Mesenchymal stem cell (in vitro differentiated cells and primary cell): Measurements from ENCODE around the gene ROR2.

ENCODE experiments used
- DNase-seq: peaks from one replicate; pipeline ENCODE4 v3.0.0-alpha.2; 2013
- H2AFZ ChIP-seq: one replicate; pipeline ENCODE4 v1.6.1; 2013; ENCODE audit warnings: low read depth, mild to moderate bottlenecking, control low read depth, inconsistent platforms, low read length, moderate library complexity
- H2AK5ac ChIP-seq: 2 replicates; pipeline ENCODE4 v1.6.1; 2013; ENCODE audit warnings: low read length, moderate library complexity, mild to moderate bottlenecking, inconsistent platforms; ENCODE audit not compliant: severe bottlenecking
- H2BK120ac ChIP-seq: one replicate; pipeline ENCODE4 v1.6.1; 2013; ENCODE audit warnings: low read depth, mild to moderate bottlenecking, inconsistent platforms, low read length, moderate library complexity
- H2BK12ac ChIP-seq, 2 experiments: one replicate each; pipeline ENCODE4 v1.6.1; 2013; ENCODE audit warnings: inconsistent platforms in 2 of 2, low read length in 2 of 2, mild to moderate bottlenecking in 2 of 2, moderate library complexity in 2 of 2, control low read depth in 1 of 2
- H2BK15ac ChIP-seq: one replicate; pipeline ENCODE4 v1.6.1; 2013; ENCODE audit warnings: mild to moderate bottlenecking, low read depth, inconsistent platforms; ENCODE audit not compliant: poor library complexity, severe bottlenecking
- H2BK5ac ChIP-seq: 2 replicates; pipeline ENCODE4 v1.6.1; 2013; ENCODE audit warnings: low read depth, mild to moderate bottlenecking, low read length, control low read depth, inconsistent platforms; ENCODE audit not compliant: poor library complexity, severe bottlenecking
- H3K14ac ChIP-seq, 2 experiments: one replicate each; pipeline ENCODE4 v1.6.1; 2013; ENCODE audit warnings: inconsistent platforms in 2 of 2, low read length in 2 of 2, control low read depth in 1 of 2, mild to moderate bottlenecking in 1 of 2, moderate library complexity in 1 of 2
- H3K18ac ChIP-seq, 2 experiments: one replicate each; pipeline ENCODE4 v1.6.1; 2013; ENCODE audit warnings: inconsistent platforms in 2 of 2, low read length in 2 of 2, control low read depth in 1 of 2, low read depth in 1 of 2, mild to moderate bottlenecking in 1 of 2
- H3K23ac ChIP-seq, 2 experiments: one replicate each; pipeline ENCODE4 v1.6.1; 2013; ENCODE audit warnings: inconsistent platforms in 2 of 2, low read length in 2 of 2, mild to moderate bottlenecking in 2 of 2, moderate library complexity in 2 of 2, control low read depth in 1 of 2
- H3K27ac ChIP-seq: 2 replicates; pipeline ENCODE4 v1.5.1; 2013; ENCODE audit warnings: mild to moderate bottlenecking, moderate library complexity, low read length, control low read depth, inconsistent platforms; ENCODE audit not compliant: poor library complexity, severe bottlenecking
- H3K27me3 ChIP-seq, 2 experiments: 2 replicates each; pipeline versions ENCODE4 v1.6.1 to v1.7.0; 2013; ENCODE audit warnings: low read length in 2 of 2, mild to moderate bottlenecking in 2 of 2, moderate library complexity in 2 of 2, control low read depth in 1 of 2, inconsistent platforms in 1 of 2; ENCODE audit not compliant: control insufficient read depth in 1 of 2, insufficient read depth in 1 of 2
- H3K36me3 ChIP-seq, 2 experiments: 2 replicates each; pipeline versions ENCODE4 v1.6.1 to v1.7.0; 2013; ENCODE audit warnings: low read length in 2 of 2, control low read depth in 1 of 2, inconsistent platforms in 1 of 2, low read depth in 1 of 2, mild to moderate bottlenecking in 1 of 2; ENCODE audit not compliant: insufficient read depth in 2 of 2, control insufficient read depth in 1 of 2
- H3K4ac ChIP-seq, 2 experiments: one replicate each; pipeline ENCODE4 v1.6.1; 2013; ENCODE audit warnings: inconsistent platforms in 2 of 2, low read length in 2 of 2, mild to moderate bottlenecking in 2 of 2, moderate library complexity in 2 of 2, control low read depth in 1 of 2, low read depth in 1 of 2
- H3K4me1 ChIP-seq: 2 replicates; pipeline ENCODE4 v1.6.1; 2013; ENCODE audit warnings: low read depth, low read length, control low read depth; ENCODE audit not compliant: control insufficient read depth, insufficient read depth
- H3K4me2 ChIP-seq: 2 replicates; pipeline ENCODE4 v1.6.1; 2013; ENCODE audit warnings: low read length, mild to moderate bottlenecking, inconsistent platforms; ENCODE audit not compliant: poor library complexity, severe bottlenecking
- H3K4me3 ChIP-seq, 2 experiments: 2 replicates each; pipeline versions ENCODE4 v1.5.1 to v1.7.0; 2013; ENCODE audit warnings: low read length in 2 of 2, mild to moderate bottlenecking in 2 of 2, control low read depth in 1 of 2, low read depth in 1 of 2; ENCODE audit not compliant: insufficient read depth in 1 of 2
- H3K79me1 ChIP-seq: replicated peaks from 2 replicates; pipeline ENCODE4 v1.6.1; 2013; ENCODE audit warnings: mild to moderate bottlenecking, control low read depth, low read length, inconsistent platforms; ENCODE audit not compliant: poor library complexity, severe bottlenecking
- H3K9ac ChIP-seq: 2 replicates; pipeline ENCODE4 v1.7.0; 2013; ENCODE audit warnings: mild to moderate bottlenecking, low read length, moderate library complexity
- H3K9me3 ChIP-seq: 2 replicates; pipeline ENCODE4 v1.7.0; 2013; ENCODE audit warnings: mild to moderate bottlenecking, low read length; ENCODE audit not compliant: control insufficient read depth
- H4K8ac ChIP-seq: one replicate; pipeline ENCODE4 v1.6.1; 2013; ENCODE audit warnings: inconsistent platforms, mild to moderate bottlenecking, low read length, moderate library complexity
- H4K91ac ChIP-seq: one replicate; pipeline ENCODE4 v1.6.1; 2013; ENCODE audit warnings: mild to moderate bottlenecking, low read length, inconsistent platforms
- WGBS: methylation state at CpG from one replicate; pipeline ENCODE4 v1.1.7; 2013; ENCODE audit warnings: mixed read lengths; 5-methylcytosine and 5-hydroxymethylcytosine counted together

ROR2 gene

GRCh38 chr9:91842358-91843049 lies 107.5 kb downstream of the ROR2 start:
- no peak overlapping the region for H3K9ac ChIP-seq

DNA sequence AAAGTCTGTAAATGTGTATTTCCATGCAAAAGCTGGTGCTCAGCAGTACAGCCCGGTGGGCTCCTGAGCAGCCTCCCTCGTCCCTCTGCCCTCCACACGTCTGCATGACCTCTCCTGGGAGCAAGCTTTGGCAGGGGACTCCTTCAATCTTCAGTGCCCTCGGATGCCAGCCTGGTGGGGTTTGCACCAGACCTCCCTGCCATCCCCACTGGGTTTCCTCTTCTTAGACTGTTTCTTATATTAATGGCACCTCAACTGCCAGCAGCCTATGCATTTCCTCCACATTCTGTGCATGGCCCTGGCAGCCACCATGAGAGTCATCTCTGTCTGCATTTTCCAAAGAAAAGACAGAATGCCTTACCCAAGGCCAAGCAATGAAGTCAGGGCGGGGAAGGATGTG lies 108.4 kb downstream of the ROR2 start:
- Histone ChIP-seq H3K18ac (no peak overlapping the region), H3K36me3 (peaks cover 0 to 4% of the 10 kb centered on the region in 2 experiments), H3K4me3 (no peak overlapping the region), H3K4ac (no peak overlapping the region), H2BK12ac (no peak overlapping the region), H3K27ac (no peak overlapping the region), H3K4me2 (no peak overlapping the region), H2BK15ac (no peak overlapping the region), H2AFZ (no peak overlapping the region), H2AK5ac (no peak overlapping the region), H4K91ac (no peak overlapping the region), H3K79me1 (peaks cover 52% of the 10 kb centered on the region), H4K8ac (no peak overlapping the region), H3K27me3 (no peaks in the 10 kb centered on the region), H3K9ac (no peak overlapping the region), H2BK120ac (no peak overlapping the region), H2BK5ac (no peak overlapping the region), H3K23ac (no peak overlapping the region), H3K14ac (no peak overlapping the region), H3K4me1 (peaks cover 23% of the 10 kb centered on the region), H3K9me3 (no peaks in the 10 kb centered on the region)
- no peak for DNase-seq
- WGBS, result 91% methylated on average over 5 of the region's 5 CpGs

More at GRCh38 chr9:91842358-91843049, 107.5 kb downstream of the ROR2 start:
- H2BK12ac ChIP-seq, result no peak overlapping the region
- H3K27me3 ChIP-seq, result no peaks in the 10 kb centered on the region
- H4K91ac ChIP-seq, result no peak overlapping the region
- H3K9me3 ChIP-seq, result no peaks in the 10 kb centered on the region
- no peak overlapping the region for H2BK5ac ChIP-seq
- H2BK120ac ChIP-seq, result no peak overlapping the region
- no peak overlapping the region for H3K4me3 ChIP-seq
- H4K8ac ChIP-seq, result no peak overlapping the region
- H3K4me1 ChIP-seq, result peaks cover 26% of the 10 kb centered on the region
- no peak overlapping the region for H2AFZ ChIP-seq
- H3K14ac ChIP-seq, result no peak overlapping the region
- 81% methylated on average over 8 of the region's 9 CpGs for whole genome bisulfite sequencing
- peaks cover 56% of the 10 kb centered on the region for H3K79me1 ChIP-seq
- DNase-seq, result no peak
- H2AK5ac ChIP-seq, result no peak overlapping the region
- no peak overlapping the region for H3K27ac ChIP-seq
- no peak overlapping the region for H3K18ac ChIP-seq
- no peak overlapping the region for H3K4ac ChIP-seq
- H3K4me2 ChIP-seq, result no peak overlapping the region
- no peak overlapping the region for H2BK15ac ChIP-seq
- peak overlapping the region in 1 of 2 experiments; percentile 16 for H3K23ac ChIP-seq
- H3K36me3 ChIP-seq, result peaks cover 0 to 4% of the 10 kb centered on the region in 2 experiments

DNA sequence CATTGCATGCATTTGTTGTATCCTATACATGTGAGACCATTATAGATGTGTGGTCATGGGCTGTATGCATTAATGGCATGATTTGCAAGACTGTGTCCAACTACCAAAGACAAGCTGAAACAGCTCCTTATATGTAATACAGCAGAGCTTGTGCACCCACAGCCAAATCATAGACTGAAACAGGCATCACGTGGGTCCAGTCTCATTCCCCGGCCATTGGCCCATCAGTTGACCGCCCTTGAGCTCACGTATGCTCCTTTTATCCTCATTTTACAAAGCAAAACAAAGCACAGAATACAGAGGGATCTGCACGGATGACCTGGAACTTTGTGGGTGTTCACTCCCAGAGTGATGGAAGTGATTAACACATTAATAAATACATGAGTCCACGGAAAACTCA lies 109.1 kb downstream of the ROR2 start:
- Histone ChIP-seq H4K8ac (no peak overlapping the region), H3K4me3 (no peak overlapping the region), H2BK5ac (no peak overlapping the region), H3K4me2 (no peak overlapping the region), H3K18ac (no peak overlapping the region), H3K14ac (no peak overlapping the region), H4K91ac (no peak overlapping the region), H2AK5ac (no peak overlapping the region), H3K4ac (no peak overlapping the region), H3K23ac (no peak overlapping the region), H2BK15ac (no peak overlapping the region), H3K79me1 (peaks cover 47% of the 10 kb centered on the region), H3K4me1 (peaks cover 25% of the 10 kb centered on the region), H2AFZ (no peak overlapping the region), H2BK120ac (no peak overlapping the region), H3K27ac (no peak overlapping the region), H2BK12ac (peak overlapping the region in 1 of 2 experiments; percentile 24), H3K36me3 (peaks cover 0 to 4% of the 10 kb centered on the region in 2 experiments), H3K9ac (no peak overlapping the region), H3K27me3 (no peaks in the 10 kb centered on the region), H3K9me3 (no peaks in the 10 kb centered on the region)
- no peak for DNase-seq
- WGBS, result 93% methylated on average over 6 of the region's 6 CpGs

- Histone ChIP-seq H3K27me3 (no peaks in the 10 kb centered on the region), H3K4me3 (no peak overlapping the region), H2BK15ac (no peak overlapping the region), H3K79me1 (peaks cover 49% of the 10 kb centered on the region), H2BK12ac (peak overlapping the region in 1 of 2 experiments; percentile 24), H2BK120ac (no peak overlapping the region), H3K23ac (no peak overlapping the region), H2BK5ac (no peak overlapping the region), H4K8ac (no peak overlapping the region), H3K36me3 (peaks cover 0 to 4% of the 10 kb centered on the region in 2 experiments), H3K9me3 (no peaks in the 10 kb centered on the region), H4K91ac (no peak overlapping the region), H3K4ac (no peak overlapping the region), H3K27ac (no peak overlapping the region), H3K4me2 (no peak overlapping the region), H3K18ac (no peak overlapping the region), H2AFZ (no peak overlapping the region), H3K14ac (no peak overlapping the region), H3K9ac (no peak overlapping the region), H2AK5ac (no peak overlapping the region), H3K4me1 (peaks cover 25% of the 10 kb centered on the region)
- no peak for DNase-seq
- 91% methylated on average over 8 of the region's 8 CpGs for WGBS
Measured at GRCh38 chr9:91840469-91840868, 109.6 kb downstream of the ROR2 start.
